ENCODE measurements around the gene BTD.

BTD gene

DNA sequence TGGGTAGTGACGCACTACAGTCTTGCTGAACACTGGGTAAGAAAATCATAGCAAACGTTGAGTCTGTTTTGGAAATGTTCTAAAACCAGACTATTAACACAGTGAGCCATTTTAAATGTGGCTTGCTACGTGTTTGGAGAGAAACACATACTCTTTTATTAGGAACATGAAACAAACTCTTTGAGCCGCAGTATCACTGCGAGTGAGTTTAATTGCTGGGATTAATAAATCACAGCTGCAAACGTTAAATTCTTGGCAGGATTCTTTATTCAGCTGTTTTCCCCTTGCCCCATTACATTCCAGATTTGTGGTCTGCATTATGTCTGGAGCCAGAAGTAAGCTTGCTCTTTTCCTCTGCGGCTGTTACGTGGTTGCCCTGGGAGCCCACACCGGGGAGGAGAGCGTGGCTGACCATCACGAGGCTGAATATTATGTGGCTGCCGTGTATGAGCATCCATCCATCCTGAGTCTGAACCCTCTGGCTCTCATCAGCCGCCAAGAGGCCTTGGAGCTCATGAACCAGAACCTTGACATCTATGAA lies 33.6 kb downstream of the BTD start:
- Histone ChIP-seq H3K79me2 (ENCODE audit: insufficient read depth, low read length) (no peaks in the 10 kb centered on the region), H3K9me3 (ENCODE audit: low read length) (no peaks in the 10 kb centered on the region), H3K4me3 (ENCODE audit: low read depth, low read length, poor library complexity, severe bottlenecking) (no peak overlapping the region), H3K27ac (ENCODE audit: low read depth, low read length, poor library complexity, severe bottlenecking) (no peak overlapping the region), H3K36me3 (ENCODE audit: insufficient read depth, low read length) (no peaks in the 10 kb centered on the region), H3K4me1 (ENCODE audit: insufficient read depth, low read length, severe bottlenecking) (peaks cover 14% of the 10 kb centered on the region), H3K9me2 (ENCODE audit: low read depth, low read length) (no peaks in the 10 kb centered on the region), H4K20me1 (ENCODE audit: insufficient read depth, low read length) (no peaks in the 10 kb centered on the region), H3K9ac (ENCODE audit: low read length) (no peak overlapping the region), H3F3A (ENCODE audit: insufficient read depth, low read length) (no peaks in the 10 kb centered on the region), H3K27me3 (ENCODE audit: insufficient read depth, low read length) (no peaks in the 10 kb centered on the region), H3K4me2 (ENCODE audit: low read length) (no peak overlapping the region), H2AFZ (ENCODE audit: low read length) (no peak overlapping the region)
- no peak for TF ChIP-seq EZH2 (IDR thresholded peaks at IDR 0.05; ENCODE audit: borderline replicate concordance, low read length)
- TF ChIP-seq, protein P1, sequence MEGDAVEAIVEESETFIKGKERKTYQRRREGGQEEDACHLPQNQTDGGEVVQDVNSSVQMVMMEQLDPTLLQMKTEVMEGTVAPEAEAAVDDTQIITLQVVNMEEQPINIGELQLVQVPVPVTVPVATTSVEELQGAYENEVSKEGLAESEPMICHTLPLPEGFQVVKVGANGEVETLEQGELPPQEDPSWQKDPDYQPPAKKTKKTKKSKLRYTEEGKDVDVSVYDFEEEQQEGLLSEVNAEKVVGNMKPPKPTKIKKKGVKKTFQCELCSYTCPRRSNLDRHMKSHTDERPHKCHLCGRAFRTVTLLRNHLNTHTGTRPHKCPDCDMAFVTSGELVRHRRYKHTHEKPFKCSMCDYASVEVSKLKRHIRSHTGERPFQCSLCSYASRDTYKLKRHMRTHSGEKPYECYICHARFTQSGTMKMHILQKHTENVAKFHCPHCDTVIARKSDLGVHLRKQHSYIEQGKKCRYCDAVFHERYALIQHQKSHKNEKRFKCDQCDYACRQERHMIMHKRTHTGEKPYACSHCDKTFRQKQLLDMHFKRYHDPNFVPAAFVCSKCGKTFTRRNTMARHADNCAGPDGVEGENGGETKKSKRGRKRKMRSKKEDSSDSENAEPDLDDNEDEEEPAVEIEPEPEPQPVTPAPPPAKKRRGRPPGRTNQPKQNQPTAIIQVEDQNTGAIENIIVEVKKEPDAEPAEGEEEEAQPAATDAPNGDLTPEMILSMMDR (IDR thresholded peaks at IDR 0.05; ENCODE audit: low read length): no peak

DNA sequence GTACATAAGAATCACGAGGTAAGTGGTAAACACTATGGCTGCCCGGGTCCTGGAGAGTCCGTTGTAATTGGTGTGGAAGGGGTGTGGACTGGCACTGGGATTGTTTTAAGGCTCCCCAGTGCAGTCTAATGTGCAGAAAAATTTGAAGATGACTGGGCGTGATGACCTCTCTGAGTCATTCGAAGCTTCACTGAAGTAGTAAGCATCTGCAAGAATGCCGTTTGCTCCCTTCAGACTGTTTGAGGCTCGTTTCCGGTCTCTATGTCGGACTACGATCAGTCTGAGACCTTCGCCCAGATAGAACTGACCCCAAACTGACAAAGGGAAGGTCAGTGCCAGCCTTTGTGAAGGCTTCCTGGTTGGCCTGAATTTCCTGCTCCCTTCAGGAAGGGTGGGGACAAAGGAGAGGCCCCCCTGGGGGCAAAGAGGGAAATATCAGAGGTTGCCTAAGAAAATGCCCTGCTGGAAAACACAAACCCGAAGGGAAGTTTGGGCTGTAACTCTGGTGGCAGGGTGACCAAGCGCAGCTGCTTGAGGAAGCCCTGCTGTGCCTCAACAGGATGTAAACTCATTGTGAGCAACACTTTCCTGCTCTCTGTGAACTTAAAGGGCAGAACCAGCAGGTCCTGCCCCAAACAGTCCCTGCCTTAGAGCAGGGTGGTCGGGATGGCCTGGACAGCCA lies 34.6 kb downstream of the BTD start:
- H3K27ac ChIP-seq (ENCODE audit: low read depth, low read length, poor library complexity, severe bottlenecking): no peak overlapping the region
- H3K9me2 ChIP-seq (ENCODE audit: low read depth, low read length): no peaks in the 10 kb centered on the region
- H4K20me1 ChIP-seq (ENCODE audit: insufficient read depth, low read length): no peaks in the 10 kb centered on the region
- H3K4me1 ChIP-seq (ENCODE audit: insufficient read depth, low read length, severe bottlenecking): peaks cover 8% of the 10 kb centered on the region
- H3K79me2 ChIP-seq (ENCODE audit: insufficient read depth, low read length): no peaks in the 10 kb centered on the region
- TF ChIP-seq, protein P1 (IDR thresholded peaks at IDR 0.05; ENCODE audit: low read length): no peak
- no peak for TF ChIP-seq EZH2 (IDR thresholded peaks at IDR 0.05; ENCODE audit: borderline replicate concordance, low read length)
- H3F3A ChIP-seq (ENCODE audit: insufficient read depth, low read length): no peaks in the 10 kb centered on the region
- H3K27me3 ChIP-seq (ENCODE audit: insufficient read depth, low read length): no peaks in the 10 kb centered on the region
- H3K4me3 ChIP-seq (ENCODE audit: low read depth, low read length, poor library complexity, severe bottlenecking): peak overlapping the region; percentile 22
- 0 out of 2 replicates have a peak overlapping the region, but pooled peaks have one; percentile 28 for H2AFZ ChIP-seq (ENCODE audit: low read length)
- no peak overlapping the region; the same call in 1 of the 2 replicates for H3K9ac ChIP-seq (ENCODE audit: low read length)
- H3K36me3 ChIP-seq (ENCODE audit: insufficient read depth, low read length): no peaks in the 10 kb centered on the region
- no peaks in the 10 kb centered on the region for H3K9me3 ChIP-seq (ENCODE audit: low read length)
- H3K4me2 ChIP-seq (ENCODE audit: low read length): peak overlapping the region; percentile 50; the same call in 1 of the 2 replicates

DNA sequence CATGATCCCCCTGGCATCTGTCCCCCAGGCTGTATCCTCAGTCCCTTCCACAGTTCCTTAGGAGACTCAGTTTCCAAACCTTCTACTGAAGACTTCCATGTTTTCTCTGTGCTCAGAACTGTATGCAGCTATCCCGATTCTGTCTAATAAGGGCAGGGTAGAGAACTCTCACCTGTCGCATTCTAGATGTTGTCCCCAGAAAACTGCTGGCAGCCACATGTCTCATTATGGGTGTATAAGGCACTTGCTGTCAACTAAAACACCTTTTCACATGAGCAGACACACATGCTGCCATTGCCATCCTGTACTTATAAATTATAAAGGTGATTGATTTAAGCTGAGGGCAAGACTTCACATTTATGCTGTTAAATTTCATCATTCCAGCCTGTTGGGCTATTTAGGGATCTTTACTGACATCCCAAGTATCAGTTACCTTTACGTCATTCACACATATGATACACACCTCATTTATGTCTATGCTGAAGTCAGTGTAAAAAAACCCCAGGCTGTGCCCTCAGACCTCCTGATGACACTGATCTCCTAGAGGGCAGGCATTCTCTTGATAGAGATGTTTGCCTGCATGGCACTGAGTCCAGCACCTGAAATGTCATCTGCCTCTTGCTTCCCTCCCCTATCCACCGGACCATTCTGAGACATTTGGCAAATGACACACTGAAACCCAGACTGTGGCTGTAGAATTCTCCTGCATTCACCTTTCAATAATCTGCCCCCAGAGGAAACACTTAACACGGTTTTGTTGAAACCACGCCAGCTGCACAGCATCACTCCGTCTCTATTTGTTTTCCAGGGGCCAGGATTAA lies 35.8 kb downstream of the BTD start:
- TF ChIP-seq, protein P1 (IDR thresholded peaks at IDR 0.05; ENCODE audit: low read length): no peak
- TF ChIP-seq EZH2 (IDR thresholded peaks at IDR 0.05; ENCODE audit: borderline replicate concordance, low read length): no peak
- Histone ChIP-seq H3K9ac (ENCODE audit: low read length) (no peak overlapping the region), H3K4me1 (ENCODE audit: insufficient read depth, low read length, severe bottlenecking) (peaks cover 8% of the 10 kb centered on the region), H3K4me2 (ENCODE audit: low read length) (no peak overlapping the region), H3K36me3 (ENCODE audit: insufficient read depth, low read length) (no peaks in the 10 kb centered on the region), H3K27me3 (ENCODE audit: insufficient read depth, low read length) (no peaks in the 10 kb centered on the region), H3F3A (ENCODE audit: insufficient read depth, low read length) (no peaks in the 10 kb centered on the region), H3K9me2 (ENCODE audit: low read depth, low read length) (no peaks in the 10 kb centered on the region), H4K20me1 (ENCODE audit: insufficient read depth, low read length) (no peaks in the 10 kb centered on the region), H3K27ac (ENCODE audit: low read depth, low read length, poor library complexity, severe bottlenecking) (no peak overlapping the region), H2AFZ (ENCODE audit: low read length) (no peak overlapping the region), H3K79me2 (ENCODE audit: insufficient read depth, low read length) (no peaks in the 10 kb centered on the region), H3K4me3 (ENCODE audit: low read depth, low read length, poor library complexity, severe bottlenecking) (no peak overlapping the region), H3K9me3 (ENCODE audit: low read length) (no peaks in the 10 kb centered on the region)

Measured in OCI-LY1 (cell line).